A549 (cell line): ENCODE data around the gene KAT7. TPM values are rescaled to one million over a fixed set of nuclear protein-coding genes. Genes with fewer than 3 reads are reported as not detected.
A peak's percentile ranks its signal among the peaks of the same experiment; 100 is the strongest.

Source experiments
- ATAC-seq, 2 experiments: fragments of 200-7000 bp in 1 of 2; fragments of >200 bp in 1 of 2; cut with Nextera tagmentation in 1 of 2; cut with Tn5 transposase in 1 of 2; 3 replicates each; pipeline versions ENCODE4 v1.8.0 to v1.9.1; 2018 to 2020; ENCODE audit warnings: mild to moderate bottlenecking in 1 of 2, moderate library complexity in 1 of 2
- CTCF ChIA-PET: fragments of 300-600 bp; sonication (Branson Sonifier 250); formaldehyde crosslinking; extraction: SDS; loops from one replicate; lab custom pipeline; 2021; ENCODE audit warnings: antibody characterized with exemption, inconsistent platforms; lab: Yijun Ruan, JAX
- POLR2A ChIA-PET: fragments of 350-600 bp; formaldehyde crosslinking; extraction: SDS; loops from one replicate; lab custom pipeline; 2021; ENCODE audit warnings: antibody characterized with exemption, inconsistent platforms; lab: Yijun Ruan, JAX
- DNase-seq, 2 experiments: peaks; one replicate each; pipeline versions ENCODE4 v3.0.0 to v3.0.0-alpha.2; 2011 to 2016; ENCODE audit warnings: low read depth in 1 of 2, low spot score in 1 of 2
- FAIRE-seq: peaks from 2 replicates; lab custom pipeline; 2011; peaks lifted over from hg19 to GRCh38; lab: Jason Lieb, UNC
- H3K27ac ChIP-seq, 2 experiments: fragments of >200 bp; sonication (Bioruptor Twin); formaldehyde crosslinking; 3 replicates each; pipeline ENCODE4 v1.5.1; 2016 to 2017
- H3K4me1 ChIP-seq: fragments of >200 bp; sonication (Bioruptor Twin); formaldehyde crosslinking; 3 replicates; pipeline ENCODE4 v1.6.1; 2016
- H3K4me2 ChIP-seq: fragments of >200 bp; sonication (Bioruptor Twin); formaldehyde crosslinking; 3 replicates; pipeline ENCODE4 v1.6.1; 2016
- H3K4me3 ChIP-seq: fragments of >200 bp; sonication (Bioruptor Twin); formaldehyde crosslinking; 3 replicates; pipeline ENCODE4 v1.5.1; 2016
- H3K9me3 ChIP-seq: fragments of >200 bp; sonication (Bioruptor Twin); formaldehyde crosslinking; 3 replicates; pipeline ENCODE4 v1.6.1; 2016
- CBX8 ChIP-seq: fragments of 200-600 bp; sonication (generic); IDR thresholded peaks from 2 replicates; pipeline ENCODE4 v1.6.1; 2016
- CHD2 ChIP-seq: fragments of 150-350 bp; IDR thresholded peaks from 2 replicates; pipeline ENCODE4 v1.6.1; 2014; ENCODE audit warnings: low read length; ENCODE audit not compliant: partially characterized antibody
- EP300 ChIP-seq, 2 experiments: fragments of >200 bp; sonication (Bioruptor Twin); formaldehyde crosslinking; IDR thresholded peaks; 2 replicates in 1 of 2; 3 replicates in 1 of 2; pipeline ENCODE4 v1.6.1; 2016 to 2017
- ESRRA ChIP-seq: fragments of 150-350 bp; IDR thresholded peaks from 2 replicates; pipeline ENCODE4 v1.6.1; 2014; ENCODE audit warnings: mild to moderate bottlenecking, low read length, borderline replicate concordance
- FOSL2 ChIP-seq, 2 experiments: fragments of 450-650 bp in 1 of 2; fragments of >200 bp in 1 of 2; sonication (Bioruptor Twin) in 1 of 2; formaldehyde crosslinking; IDR thresholded peaks; 2 replicates each; pipeline versions ENCODE4 v1.5.0 to v1.6.1; 2016 to 2020; ENCODE audit warnings: mild to moderate bottlenecking in 1 of 2, moderate library complexity in 1 of 2
- GATA3 ChIP-seq: IDR thresholded peaks from 2 replicates; pipeline ENCODE4 v1.6.1; 2012; ENCODE audit warnings: borderline replicate concordance
- HOXB13 ChIP-seq: fragments of 250-450 bp; sonication (Bioruptor Pico); IDR thresholded peaks from 2 replicates; pipeline ENCODE4 v1.5.0; 2020; ENCODE audit warnings: low read depth, mild to moderate bottlenecking, moderate library complexity
- MAFK ChIP-seq: fragments of 450-650 bp; IDR thresholded peaks from 2 replicates; pipeline ENCODE4 v1.6.1; 2014; ENCODE audit not compliant: partially characterized antibody
- PHF8 ChIP-seq: fragments of 200-600 bp; sonication (generic); IDR thresholded peaks from 2 replicates; pipeline ENCODE4 v1.6.1; 2016; ENCODE audit warnings: low read depth, mild to moderate bottlenecking, antibody characterized with exemption, moderate library complexity, borderline replicate concordance
- POLR2A ChIP-seq: IDR thresholded peaks from 2 replicates; pipeline ENCODE4 v1.6.1; 2012; ENCODE audit warnings: mild to moderate bottlenecking, low read length
- POLR2AphosphoS2 ChIP-seq: conservative IDR thresholded peaks from 2 replicates; pipeline ENCODE4 v1.6.1; 2012; ENCODE audit warnings: low read length, improper control_type of control experiment, inconsistent platforms
- RAD21 ChIP-seq, 2 experiments: fragments of >200 bp in 1 of 2; sonication (Bioruptor Twin) in 1 of 2; formaldehyde crosslinking in 1 of 2; IDR thresholded peaks in 1 of 2; conservative IDR thresholded peaks in 1 of 2; 2 replicates in 1 of 2; 3 replicates in 1 of 2; pipeline ENCODE4 v1.6.1; 2012 to 2018; ENCODE audit warnings: inconsistent platforms in 1 of 2
- RCOR1 ChIP-seq: fragments of 150-350 bp; IDR thresholded peaks from 2 replicates; pipeline ENCODE4 v1.6.1; 2014; ENCODE audit warnings: antibody characterized with exemption, low read length, low read depth
- SMC3 ChIP-seq: fragments of >200 bp; sonication (Bioruptor Twin); formaldehyde crosslinking; IDR thresholded peaks from 3 replicates; pipeline ENCODE4 v1.6.1; 2018; ENCODE audit warnings: inconsistent platforms
- ZC3H11A ChIP-seq: fragments of 450-650 bp; IDR thresholded peaks from 2 replicates; pipeline ENCODE4 v1.6.1; 2014; ENCODE audit warnings: antibody characterized with exemption, mild to moderate bottlenecking
- WGBS: methylation state at CpG from one replicate; pipeline ENCODE4 v1.1.6; 2017; ENCODE audit errors: missing lambda C conversion rate; 5-methylcytosine and 5-hydroxymethylcytosine counted together
- polyA plus RNA-seq, 4 experiments: library from polyadenylated mRNA; depleted of rRNA in 3 of 4; stranded (reverse); fragments of >200 nt; fragmentation: RNase III in 1 of 4; extraction: RNeasy Plus Mini Kit Qiagen cat#74134 plus additional on column Dnase treatment in 1 of 4; gene quantifications; 2 replicates in 3 of 4; 3 replicates in 1 of 4; pipeline ENCODE4 v1.2.3, GENCODE V29; 2011 to 2017
- TF ChIP-seq, protein P1 (sequence below): fragments of 250-450 bp; sonication (Bioruptor Pico); IDR thresholded peaks from 2 replicates; pipeline ENCODE4 v1.5.0; 2021; ENCODE audit warnings: mild to moderate bottlenecking, moderate library complexity, borderline replicate concordance
- TF ChIP-seq, protein P2 (sequence below): fragments of 250-450 bp; sonication (Bioruptor Pico); IDR thresholded peaks from 2 replicates; pipeline ENCODE4 v1.5.0; 2020; ENCODE audit warnings: low read depth, mild to moderate bottlenecking, moderate library complexity
- TF ChIP-seq, protein P3 (sequence below): fragments of >200 bp; sonication (Bioruptor Twin); formaldehyde crosslinking; IDR thresholded peaks from 3 replicates; pipeline ENCODE4 v1.6.1; 2016
- TF ChIP-seq, protein P4 (sequence below): fragments of 150-350 bp; IDR thresholded peaks from 2 replicates; pipeline ENCODE4 v1.6.1; 2014; ENCODE audit warnings: low read depth, mild to moderate bottlenecking, low read length
- TF ChIP-seq, protein P5 (sequence below): IDR thresholded peaks from 2 replicates; pipeline ENCODE4 v1.6.1; 2012
- TF ChIP-seq, protein P6 (sequence below): fragments of >200 bp; sonication (Bioruptor Twin); formaldehyde crosslinking; IDR thresholded peaks from 3 replicates; pipeline ENCODE4 v1.5.1; 2016
- TF ChIP-seq, protein P7 (sequence below): fragments of 450-650 bp; IDR thresholded peaks from 2 replicates; pipeline ENCODE4 v1.6.1; 2014; ENCODE audit warnings: antibody characterized with exemption
- TF ChIP-seq, protein P8 (sequence below): fragments of >200 bp; sonication (Bioruptor Twin); formaldehyde crosslinking; IDR thresholded peaks from 2 replicates; pipeline ENCODE4 v1.6.1; 2016

Gene KAT7
- polyA plus RNA-seq, 2 of the 4 experiments (the other 2 are of a cell fraction) = 33.2 to 48.7 TPM

DNA sequence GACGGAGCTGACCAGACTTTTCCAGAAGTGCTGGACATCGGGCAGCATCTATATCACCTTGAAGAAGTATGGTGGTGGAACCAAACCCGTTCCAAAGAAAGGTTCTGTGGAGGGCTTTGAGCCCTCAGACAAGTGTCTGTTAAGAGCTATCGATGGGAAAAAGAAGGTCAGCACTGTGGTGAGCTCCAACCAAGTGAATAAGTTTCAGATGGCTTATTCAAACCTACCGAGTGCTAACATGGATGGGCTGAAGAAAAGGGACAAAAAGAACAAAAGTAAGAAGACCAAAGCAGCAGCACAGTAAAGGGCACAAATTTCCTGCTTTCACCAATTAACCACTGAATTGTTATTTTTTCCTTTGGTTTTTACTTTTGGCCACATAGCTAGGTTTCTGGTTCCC is 6.9 kb downstream of the KAT7 start (continued):
- TF ChIP-seq, protein P1, sequence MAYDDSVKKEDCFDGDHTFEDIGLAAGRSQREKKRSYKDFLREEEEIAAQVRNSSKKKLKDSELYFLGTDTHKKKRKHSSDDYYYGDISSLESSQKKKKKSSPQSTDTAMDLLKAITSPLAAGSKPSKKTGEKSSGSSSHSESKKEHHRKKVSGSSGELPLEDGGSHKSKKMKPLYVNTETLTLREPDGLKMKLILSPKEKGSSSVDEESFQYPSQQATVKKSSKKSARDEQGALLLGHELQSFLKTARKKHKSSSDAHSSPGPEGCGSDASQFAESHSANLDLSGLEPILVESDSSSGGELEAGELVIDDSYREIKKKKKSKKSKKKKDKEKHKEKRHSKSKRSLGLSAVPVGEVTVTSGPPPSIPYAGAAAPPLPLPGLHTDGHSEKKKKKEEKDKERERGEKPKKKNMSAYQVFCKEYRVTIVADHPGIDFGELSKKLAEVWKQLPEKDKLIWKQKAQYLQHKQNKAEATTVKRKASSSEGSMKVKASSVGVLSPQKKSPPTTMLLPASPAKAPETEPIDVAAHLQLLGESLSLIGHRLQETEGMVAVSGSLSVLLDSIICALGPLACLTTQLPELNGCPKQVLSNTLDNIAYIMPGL (CRISPR knock-in tag) = no peak
- TF ChIP-seq, protein P2, sequence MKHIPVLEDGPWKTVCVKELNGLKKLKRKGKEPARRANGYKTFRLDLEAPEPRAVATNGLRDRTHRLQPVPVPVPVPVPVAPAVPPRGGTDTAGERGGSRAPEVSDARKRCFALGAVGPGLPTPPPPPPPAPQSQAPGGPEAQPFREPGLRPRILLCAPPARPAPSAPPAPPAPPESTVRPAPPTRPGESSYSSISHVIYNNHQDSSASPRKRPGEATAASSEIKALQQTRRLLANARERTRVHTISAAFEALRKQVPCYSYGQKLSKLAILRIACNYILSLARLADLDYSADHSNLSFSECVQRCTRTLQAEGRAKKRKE (CRISPR knock-in tag) = no peak
- TF ChIP-seq FOSL2 (IDR thresholded peaks at IDR 0.05) (no peak), FOSL2 (CRISPR knock-in tag; IDR thresholded peaks at IDR 0.05) (no peak)
- TF ChIP-seq, all 56 proteins: peak for 0

DNA sequence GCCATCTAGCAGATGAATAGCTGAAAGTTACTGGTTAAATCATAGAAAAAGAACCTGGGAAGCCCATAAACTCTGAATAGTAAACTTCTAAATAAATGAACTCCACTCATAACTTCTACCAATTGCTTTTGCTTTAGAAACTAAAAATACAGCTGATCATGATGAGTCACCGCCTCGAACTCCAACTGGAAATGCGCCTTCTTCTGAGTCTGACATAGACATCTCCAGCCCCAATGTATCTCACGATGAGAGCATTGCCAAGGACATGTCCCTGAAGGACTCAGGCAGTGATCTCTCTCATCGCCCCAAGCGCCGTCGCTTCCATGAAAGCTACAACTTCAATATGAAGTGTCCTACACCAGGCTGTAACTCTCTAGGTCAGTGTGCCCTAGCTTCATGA is 9.7 kb downstream of the KAT7 start:
- Histone ChIP-seq H3K4me2 (no peak overlapping the region), H3K27ac (no peak overlapping the region), H3K9me3 (no peaks in the 10 kb centered on the region), H3K4me1 (no peaks in the 10 kb centered on the region), H3K4me3 (no peak overlapping the region)
- ChIA-PET CTCF (interaction anchor here (0.6 to 2.3 kb wide), 9 partner anchors 11 to 242 kb away, joined by 3 to 10 read pairs (median 3); no protein-coding TSS in a partner anchor), POLR2A (interaction anchor here (0.8 to 1.8 kb wide), 2 partner anchors 9 kb away, joined by 3 to 10 read pairs; partner anchors contain the start of gene KAT7)
- no peak for TF ChIP-seq GATA3
- TF ChIP-seq, protein P3, sequence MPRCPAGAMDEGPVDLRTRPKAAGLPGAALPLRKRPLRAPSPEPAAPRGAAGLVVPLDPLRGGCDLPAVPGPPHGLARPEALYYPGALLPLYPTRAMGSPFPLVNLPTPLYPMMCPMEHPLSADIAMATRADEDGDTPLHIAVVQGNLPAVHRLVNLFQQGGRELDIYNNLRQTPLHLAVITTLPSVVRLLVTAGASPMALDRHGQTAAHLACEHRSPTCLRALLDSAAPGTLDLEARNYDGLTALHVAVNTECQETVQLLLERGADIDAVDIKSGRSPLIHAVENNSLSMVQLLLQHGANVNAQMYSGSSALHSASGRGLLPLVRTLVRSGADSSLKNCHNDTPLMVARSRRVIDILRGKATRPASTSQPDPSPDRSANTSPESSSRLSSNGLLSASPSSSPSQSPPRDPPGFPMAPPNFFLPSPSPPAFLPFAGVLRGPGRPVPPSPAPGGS = no peak
- no peak for TF ChIP-seq FOSL2 (IDR thresholded peaks at IDR 0.05)
- peak; percentile 60 for TF ChIP-seq FOSL2 (CRISPR knock-in tag; IDR thresholded peaks at IDR 0.05)
- ATAC-seq (no peak), FAIRE-seq (no peak), DNase-seq (no peak)
- 92% methylated on average over 8 of the region's 8 CpGs for WGBS

DNA sequence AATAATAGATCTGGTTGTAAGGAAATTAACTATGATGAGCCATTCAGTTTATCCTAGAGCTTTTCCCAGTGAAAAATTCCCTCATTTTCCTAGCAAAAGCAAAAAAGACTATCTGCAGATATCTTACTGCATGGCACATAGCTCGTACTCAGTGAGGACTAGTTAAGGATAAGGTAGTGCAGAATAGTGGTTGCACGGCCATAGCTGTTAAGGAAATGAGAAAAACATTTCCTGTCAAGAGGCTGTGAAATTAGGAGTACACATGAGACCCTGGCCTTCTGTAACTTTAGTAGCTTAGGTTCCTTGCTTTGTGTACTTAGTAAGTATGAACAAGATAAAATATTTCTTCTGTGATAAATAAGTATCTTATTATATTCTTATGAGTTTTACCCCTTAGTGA is 10.3 kb downstream of the KAT7 start:
- Histone ChIP-seq H3K4me1 (no peaks in the 10 kb centered on the region), H3K9me3 (no peaks in the 10 kb centered on the region), H3K4me2 (no peak overlapping the region), H3K27ac (no peak overlapping the region), H3K4me3 (no peak overlapping the region)
- CTCF ChIA-PET = interaction anchor here (0.7 to 2.3 kb wide), 4 partner anchors 10 to 243 kb away, joined by 3 to 10 read pairs (median 7); no protein-coding TSS in a partner anchor
- DNase-seq (no peak), ATAC-seq (no peak), FAIRE-seq (no peak)
- POLR2A ChIA-PET = interaction anchor here (0.8 to 1.8 kb wide), 2 partner anchors 8 to 10 kb away, joined by 3 to 10 read pairs; partner anchors contain the start of gene KAT7
- 88% methylated on average over 2 of the region's 2 CpGs for WGBS
- TF ChIP-seq, protein P4, sequence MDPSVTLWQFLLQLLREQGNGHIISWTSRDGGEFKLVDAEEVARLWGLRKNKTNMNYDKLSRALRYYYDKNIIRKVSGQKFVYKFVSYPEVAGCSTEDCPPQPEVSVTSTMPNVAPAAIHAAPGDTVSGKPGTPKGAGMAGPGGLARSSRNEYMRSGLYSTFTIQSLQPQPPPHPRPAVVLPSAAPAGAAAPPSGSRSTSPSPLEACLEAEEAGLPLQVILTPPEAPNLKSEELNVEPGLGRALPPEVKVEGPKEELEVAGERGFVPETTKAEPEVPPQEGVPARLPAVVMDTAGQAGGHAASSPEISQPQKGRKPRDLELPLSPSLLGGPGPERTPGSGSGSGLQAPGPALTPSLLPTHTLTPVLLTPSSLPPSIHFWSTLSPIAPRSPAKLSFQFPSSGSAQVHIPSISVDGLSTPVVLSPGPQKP = no peak
- TF ChIP-seq FOSL2 (IDR thresholded peaks at IDR 0.05) = no peak
- TF ChIP-seq FOSL2 (CRISPR knock-in tag; IDR thresholded peaks at IDR 0.05) = no peak
- no peak for TF ChIP-seq EP300 (IDR thresholded peaks at IDR 0.05)
- TF ChIP-seq ESRRA = no peak
- TF ChIP-seq ZC3H11A = no peak
- no peak for TF ChIP-seq RAD21 (conservative IDR thresholded peaks at IDR 0.05 in 1 of 2, IDR thresholded peaks at IDR 0.05 in 1 of 2)
- TF ChIP-seq, protein P5, sequence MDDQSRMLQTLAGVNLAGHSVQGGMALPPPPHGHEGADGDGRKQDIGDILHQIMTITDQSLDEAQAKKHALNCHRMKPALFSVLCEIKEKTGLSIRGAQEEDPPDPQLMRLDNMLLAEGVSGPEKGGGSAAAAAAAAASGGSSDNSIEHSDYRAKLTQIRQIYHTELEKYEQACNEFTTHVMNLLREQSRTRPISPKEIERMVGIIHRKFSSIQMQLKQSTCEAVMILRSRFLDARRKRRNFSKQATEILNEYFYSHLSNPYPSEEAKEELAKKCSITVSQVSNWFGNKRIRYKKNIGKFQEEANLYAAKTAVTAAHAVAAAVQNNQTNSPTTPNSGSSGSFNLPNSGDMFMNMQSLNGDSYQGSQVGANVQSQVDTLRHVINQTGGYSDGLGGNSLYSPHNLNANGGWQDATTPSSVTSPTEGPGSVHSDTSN = no peak
- TF ChIP-seq POLR2A = no peak
- TF ChIP-seq POLR2AphosphoS2 = no peak
- TF ChIP-seq, protein P6, sequence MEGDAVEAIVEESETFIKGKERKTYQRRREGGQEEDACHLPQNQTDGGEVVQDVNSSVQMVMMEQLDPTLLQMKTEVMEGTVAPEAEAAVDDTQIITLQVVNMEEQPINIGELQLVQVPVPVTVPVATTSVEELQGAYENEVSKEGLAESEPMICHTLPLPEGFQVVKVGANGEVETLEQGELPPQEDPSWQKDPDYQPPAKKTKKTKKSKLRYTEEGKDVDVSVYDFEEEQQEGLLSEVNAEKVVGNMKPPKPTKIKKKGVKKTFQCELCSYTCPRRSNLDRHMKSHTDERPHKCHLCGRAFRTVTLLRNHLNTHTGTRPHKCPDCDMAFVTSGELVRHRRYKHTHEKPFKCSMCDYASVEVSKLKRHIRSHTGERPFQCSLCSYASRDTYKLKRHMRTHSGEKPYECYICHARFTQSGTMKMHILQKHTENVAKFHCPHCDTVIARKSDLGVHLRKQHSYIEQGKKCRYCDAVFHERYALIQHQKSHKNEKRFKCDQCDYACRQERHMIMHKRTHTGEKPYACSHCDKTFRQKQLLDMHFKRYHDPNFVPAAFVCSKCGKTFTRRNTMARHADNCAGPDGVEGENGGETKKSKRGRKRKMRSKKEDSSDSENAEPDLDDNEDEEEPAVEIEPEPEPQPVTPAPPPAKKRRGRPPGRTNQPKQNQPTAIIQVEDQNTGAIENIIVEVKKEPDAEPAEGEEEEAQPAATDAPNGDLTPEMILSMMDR = no peak
- TF ChIP-seq HOXB13 (CRISPR knock-in tag) = no peak
- no peak for TF ChIP-seq SMC3
- TF ChIP-seq MAFK = no peak
- TF ChIP-seq CBX8 = no peak
- TF ChIP-seq RCOR1 = no peak
- TF ChIP-seq PHF8 = no peak
- TF ChIP-seq, protein P7, sequence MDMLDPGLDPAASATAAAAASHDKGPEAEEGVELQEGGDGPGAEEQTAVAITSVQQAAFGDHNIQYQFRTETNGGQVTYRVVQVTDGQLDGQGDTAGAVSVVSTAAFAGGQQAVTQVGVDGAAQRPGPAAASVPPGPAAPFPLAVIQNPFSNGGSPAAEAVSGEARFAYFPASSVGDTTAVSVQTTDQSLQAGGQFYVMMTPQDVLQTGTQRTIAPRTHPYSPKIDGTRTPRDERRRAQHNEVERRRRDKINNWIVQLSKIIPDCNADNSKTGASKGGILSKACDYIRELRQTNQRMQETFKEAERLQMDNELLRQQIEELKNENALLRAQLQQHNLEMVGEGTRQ = no peak
- TF ChIP-seq, protein P8, sequence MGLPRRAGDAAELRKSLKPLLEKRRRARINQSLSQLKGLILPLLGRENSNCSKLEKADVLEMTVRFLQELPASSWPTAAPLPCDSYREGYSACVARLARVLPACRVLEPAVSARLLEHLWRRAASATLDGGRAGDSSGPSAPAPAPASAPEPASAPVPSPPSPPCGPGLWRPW = no peak
- no peak for TF ChIP-seq CHD2
